Gastroesophageal sphincter (tissue), 4 donors: ENCODE measurements around the gene MGST3. TPM values are rescaled to one million over a fixed set of nuclear protein-coding genes. Genes with fewer than 3 reads are reported as not detected.
A peak's percentile ranks its signal among the peaks of the same experiment; 100 is the strongest.
"Not testable (repeated sequence)": the region's sequence is repeated elsewhere in the genome, so short reads cannot be mapped to it uniquely, and the experiment has no call there.

Experiments used
- ATAC-seq: fragments of 150-250 bp; one replicate; pipeline ENCODE4 v1.9.1; 2016; ENCODE audit warnings: mild to moderate bottlenecking, moderate library complexity
- H3K27ac ChIP-seq, 4 donors: fragments of 200-600 bp; sonication (generic) in 3 of 4; 1 replicate in 3 of 4; 2 replicates in 1 of 4; pipeline ENCODE4 v1.5.1; 2016 to 2019
- H3K27me3 ChIP-seq: fragments of 200-600 bp; sonication (generic); one replicate; pipeline ENCODE4 v1.5.1; 2019
- H3K36me3 ChIP-seq, 2 donors: fragments of 200-600 bp; sonication (generic); one replicate each; pipeline ENCODE4 v1.5.1; 2019; ENCODE audit warnings: control low read depth in 1 of 2
- H3K4me1 ChIP-seq, 3 donors: fragments of 200-600 bp; sonication (generic); 1 replicate in 2 of 3; 2 replicates in 1 of 3; pipeline ENCODE4 v1.5.1; 2016 to 2019; ENCODE audit warnings: control low read depth in 2 of 3
- H3K4me3 ChIP-seq, 2 donors: fragments of 200-600 bp; sonication (generic); one replicate each; pipeline ENCODE4 v1.5.1; 2019; ENCODE audit warnings: mild to moderate bottlenecking in 1 of 2, moderate library complexity in 1 of 2
- H3K9me3 ChIP-seq, 3 donors: fragments of 200-600 bp; sonication (generic); one replicate each; pipeline ENCODE4 v1.5.1; 2017 to 2019; ENCODE audit warnings: control low read depth in 2 of 3
- EP300 ChIP-seq: sonication (generic); formaldehyde crosslinking; IDR thresholded peaks from one replicate; pipeline ENCODE4 v1.6.1; 2017; ENCODE audit warnings: antibody characterized with exemption, mild to moderate bottlenecking
- POLR2A ChIP-seq, 2 donors: fragments of 450-650 bp; IDR thresholded peaks; one replicate each; pipeline ENCODE4 v1.6.1; 2017; ENCODE audit warnings: antibody characterized with exemption in 2 of 2, mild to moderate bottlenecking in 2 of 2, moderate library complexity in 1 of 2
- POLR2AphosphoS5 ChIP-seq: sonication (generic); formaldehyde crosslinking; IDR thresholded peaks from one replicate; pipeline ENCODE4 v1.6.1; 2017; ENCODE audit warnings: antibody characterized with exemption
- WGBS, 2 donors: methylation state at CpG; one replicate each; pipeline ENCODE4 v1.1.5; 2018; ENCODE audit warnings: low coverage in 1 of 2; 5-methylcytosine and 5-hydroxymethylcytosine counted together
- total RNA-seq, 4 donors: library from RNA; depleted of rRNA; stranded (reverse); fragments of >200 nt; gene quantifications; one replicate each; pipeline ENCODE4 v1.1.0, GENCODE V29; 2016
- TF ChIP-seq, protein P1 (sequence below), 4 experiments: fragments of 200-600 bp in 2 of 4; fragments of 450-650 bp in 2 of 4; sonication (generic) in 1 of 4; IDR thresholded peaks; one replicate each; pipeline ENCODE4 v1.5.1; 2017 to 2019; ENCODE audit warnings: antibody characterized with exemption in 4 of 4, mild to moderate bottlenecking in 2 of 4, moderate library complexity in 2 of 4

MGST3 gene
- total RNA-seq: 100 to 1,000 TPM; 190 to 236 (median 230) TPM

DNA sequence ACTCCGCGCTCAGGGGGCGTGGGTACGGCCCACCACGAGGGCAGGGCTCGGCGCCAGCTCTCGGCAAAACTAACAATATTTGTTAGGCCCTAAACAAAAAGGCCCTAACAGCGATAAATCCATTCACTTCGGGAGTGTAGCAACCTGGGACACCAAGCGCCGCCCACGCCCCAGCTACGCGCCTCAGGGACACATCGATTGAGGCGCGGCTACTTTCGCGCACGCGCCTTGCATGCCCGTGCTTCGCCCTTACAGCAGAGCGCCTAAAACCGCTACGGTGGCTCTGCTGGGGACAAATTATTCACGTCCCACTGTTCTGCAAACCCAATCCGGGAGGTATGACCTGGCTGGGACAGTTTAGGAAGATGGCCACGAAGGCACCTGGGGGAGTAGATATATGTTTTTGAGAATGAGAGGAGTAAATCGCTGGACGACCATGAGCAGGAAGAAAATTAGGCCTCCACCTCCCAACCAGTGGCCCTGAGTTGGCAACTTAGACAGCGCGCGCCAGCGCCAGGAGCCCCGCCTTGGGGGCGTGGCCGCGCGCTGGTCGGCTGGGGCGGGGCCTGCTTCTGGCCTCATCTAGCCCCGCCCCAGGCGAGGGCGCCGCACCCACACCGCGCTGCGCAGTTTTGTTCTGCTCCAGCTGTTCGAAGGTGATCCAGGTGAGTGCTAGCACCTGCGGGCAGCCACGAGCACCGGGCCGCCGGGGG lies at the start of gene MGST3:
MGST3 (plus strand) TSS at position 606 of the 713 bp plus-strand sequence. CDS start 18,614 bp downstream, outside the sequence.
- peak within 1 kb of the TSS; percentile 64 to 98 (median 92) for H3K27ac ChIP-seq
- H3K4me1 ChIP-seq: peaks cover 4 to 47% (median 23%) of the 10 kb centered on the region in 3 donors
- peak within 1 kb of the TSS; percentile 67 to 77 for H3K4me3 ChIP-seq
- WGBS, 2 donors: 0% methylated on average over 11 to 18 of the region's 56 CpGs
- TF ChIP-seq EP300 (no peak), POLR2AphosphoS5 (peak; percentile 90), POLR2A (IDR thresholded peaks at IDR 0.05) (peak; percentile 81 to 83)
- TF ChIP-seq, protein P1, sequence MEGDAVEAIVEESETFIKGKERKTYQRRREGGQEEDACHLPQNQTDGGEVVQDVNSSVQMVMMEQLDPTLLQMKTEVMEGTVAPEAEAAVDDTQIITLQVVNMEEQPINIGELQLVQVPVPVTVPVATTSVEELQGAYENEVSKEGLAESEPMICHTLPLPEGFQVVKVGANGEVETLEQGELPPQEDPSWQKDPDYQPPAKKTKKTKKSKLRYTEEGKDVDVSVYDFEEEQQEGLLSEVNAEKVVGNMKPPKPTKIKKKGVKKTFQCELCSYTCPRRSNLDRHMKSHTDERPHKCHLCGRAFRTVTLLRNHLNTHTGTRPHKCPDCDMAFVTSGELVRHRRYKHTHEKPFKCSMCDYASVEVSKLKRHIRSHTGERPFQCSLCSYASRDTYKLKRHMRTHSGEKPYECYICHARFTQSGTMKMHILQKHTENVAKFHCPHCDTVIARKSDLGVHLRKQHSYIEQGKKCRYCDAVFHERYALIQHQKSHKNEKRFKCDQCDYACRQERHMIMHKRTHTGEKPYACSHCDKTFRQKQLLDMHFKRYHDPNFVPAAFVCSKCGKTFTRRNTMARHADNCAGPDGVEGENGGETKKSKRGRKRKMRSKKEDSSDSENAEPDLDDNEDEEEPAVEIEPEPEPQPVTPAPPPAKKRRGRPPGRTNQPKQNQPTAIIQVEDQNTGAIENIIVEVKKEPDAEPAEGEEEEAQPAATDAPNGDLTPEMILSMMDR (IDR thresholded peaks at IDR 0.05): no peak
- no peaks in the 10 kb centered on the region for H3K36me3 ChIP-seq
- ATAC-seq: peak; percentile 97
- no peaks in the 10 kb centered on the region for H3K27me3 ChIP-seq
- no peaks in the 10 kb centered on the region for H3K9me3 ChIP-seq

DNA sequence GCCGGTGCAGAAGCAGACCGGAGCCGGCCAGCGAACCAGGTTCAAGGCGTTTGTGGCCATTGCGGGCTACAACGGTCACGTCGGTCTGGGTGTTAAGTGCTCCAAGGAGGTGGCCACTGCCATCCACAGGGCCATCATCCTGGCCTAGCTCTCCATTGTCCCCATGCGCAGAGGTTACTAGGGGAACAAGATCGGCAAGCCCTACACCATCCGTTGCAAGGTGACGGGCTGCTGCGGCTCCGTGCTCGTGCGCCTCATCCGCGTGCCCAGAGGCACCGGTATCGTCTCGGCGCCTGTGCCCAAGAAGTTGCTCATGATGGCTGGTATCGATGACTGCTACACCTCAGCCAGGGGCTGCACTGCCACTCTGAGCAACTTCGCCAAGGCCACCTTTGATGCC lies 49.1 kb upstream of the MGST3 start:
- WGBS, 2 donors: 99% methylated on average over 16 of the region's 25 CpGs; no CpG with 5 or more reads in 1 of the 2 donors
- TF ChIP-seq, protein P1 (IDR thresholded peaks at IDR 0.05): no peak
- TF ChIP-seq POLR2A (IDR thresholded peaks at IDR 0.05) (no peak), EP300 (no peak), POLR2AphosphoS5 (no peak)
- Histone ChIP-seq H3K4me3 (no peak overlapping the region), H3K9me3 (no peaks in the 10 kb centered on the region), H3K27me3 (peaks cover 6% of the 10 kb centered on the region), H3K36me3 (no peaks in the 10 kb centered on the region), H3K4me1 (no peaks in the 10 kb centered on the region), H3K27ac (no peak overlapping the region)
- no peak for ATAC-seq

DNA sequence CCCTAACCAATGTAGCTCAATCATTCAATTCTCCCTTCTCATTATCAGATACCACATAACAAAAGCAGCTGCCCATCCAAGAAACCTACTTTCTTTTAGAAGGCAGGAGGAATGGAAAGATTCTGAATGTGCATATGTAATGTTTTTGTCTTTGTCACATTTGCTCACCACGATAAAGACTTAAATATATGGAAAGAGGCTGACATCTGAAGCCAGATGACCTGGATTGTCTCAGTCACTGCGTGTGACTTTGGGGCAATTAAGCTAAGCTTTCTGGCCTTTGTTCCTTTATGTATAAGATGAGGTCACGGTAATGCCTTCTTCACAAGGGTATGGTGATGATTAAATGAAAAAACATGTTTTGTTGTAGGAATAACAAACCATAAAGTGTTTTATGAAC lies 44.6 kb upstream of the MGST3 start:
- 61 to 79% methylated on average over 3 of the region's 3 CpGs for WGBS, 2 donors
- H3K36me3 ChIP-seq: no peaks in the 10 kb centered on the region
- no peak for TF ChIP-seq POLR2AphosphoS5
- no peak for TF ChIP-seq EP300
- TF ChIP-seq POLR2A (IDR thresholded peaks at IDR 0.05): no peak
- TF ChIP-seq, protein P1 (IDR thresholded peaks at IDR 0.05): no peak
- ATAC-seq: no peak
- no peak overlapping the region for H3K27ac ChIP-seq
- H3K4me1 ChIP-seq: no peaks in the 10 kb centered on the region
- H3K9me3 ChIP-seq: no peaks in the 10 kb centered on the region
- H3K4me3 ChIP-seq: no peak overlapping the region
- H3K27me3 ChIP-seq: peaks cover 11% of the 10 kb centered on the region

DNA sequence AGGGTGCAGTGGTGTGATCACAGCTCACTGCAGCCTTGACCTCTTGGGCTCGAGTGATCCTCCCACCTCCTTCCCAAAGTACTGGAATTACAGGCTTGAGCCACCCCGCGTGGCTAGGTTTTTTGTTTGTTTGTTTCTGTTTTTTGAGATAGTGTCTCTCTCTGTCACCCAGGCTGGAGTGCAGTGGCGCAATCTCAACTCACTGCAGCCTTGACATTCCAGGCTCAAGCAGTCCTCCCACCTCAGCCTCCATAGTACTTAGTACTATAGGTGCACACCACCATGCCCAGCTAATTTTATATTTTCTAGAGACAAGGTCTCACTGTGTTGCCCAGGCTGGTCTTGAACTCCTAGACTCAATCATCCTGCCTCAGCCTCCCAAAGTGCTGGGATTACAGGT lies 39.6 kb upstream of the MGST3 start:
- H3K27ac ChIP-seq, H3K4me3 ChIP-seq, H3K36me3 ChIP-seq, H3K4me1 ChIP-seq, H3K9me3 ChIP-seq, ATAC-seq: not testable (repeated sequence)
- 40 to 83% methylated on average over 1 to 4 of the region's 4 CpGs for WGBS, 2 donors
- peaks cover 26% of the 10 kb centered on the region for H3K27me3 ChIP-seq

DNA sequence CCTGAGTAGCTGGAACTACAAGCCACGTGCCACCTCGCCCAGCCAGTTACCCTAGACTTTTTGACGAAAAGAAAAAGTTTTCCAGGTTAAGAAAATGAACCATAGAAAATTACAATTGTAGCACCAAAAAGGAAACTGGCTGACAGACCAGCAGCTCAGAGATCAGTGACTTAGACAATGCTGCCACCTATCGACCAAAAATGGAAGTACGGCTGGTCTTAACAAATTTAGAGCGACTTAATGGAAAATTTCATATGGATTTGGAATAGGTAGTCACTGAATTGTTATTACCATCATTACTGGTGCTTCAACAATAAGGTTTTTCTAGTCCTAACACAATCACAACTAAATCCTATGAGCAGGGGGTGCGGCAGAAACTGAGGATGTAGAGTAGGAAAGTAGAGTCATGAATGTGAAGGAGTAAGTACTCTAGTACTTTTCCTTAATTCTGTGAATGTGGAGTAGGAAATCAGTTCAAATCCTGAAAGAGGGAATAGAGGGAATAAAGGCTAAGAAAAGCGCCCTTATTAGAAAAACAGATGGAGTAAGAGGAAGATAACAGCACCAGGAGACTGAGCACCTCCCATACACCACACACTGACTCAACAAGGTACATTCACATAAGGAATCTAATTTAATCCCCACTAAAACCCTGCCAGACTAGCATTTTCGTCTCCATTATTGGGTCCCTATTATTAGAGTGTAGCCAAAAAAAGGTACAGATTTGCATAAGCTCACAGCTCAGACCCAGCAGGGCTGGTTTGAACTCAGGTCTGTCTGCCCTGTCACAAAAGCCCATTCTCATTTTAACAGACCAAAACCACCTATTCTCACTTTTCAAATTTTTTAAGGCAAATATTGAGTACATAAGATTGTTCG lies 37.9 kb upstream of the MGST3 start:
- no peak overlapping the region for H3K4me3 ChIP-seq
- no peak for ATAC-seq
- H3K4me1 ChIP-seq: peaks cover 0 to 6% (median 3%) of the 10 kb centered on the region in 3 donors
- no peak overlapping the region for H3K27ac ChIP-seq
- TF ChIP-seq POLR2AphosphoS5: no peak
- TF ChIP-seq, protein P1 (IDR thresholded peaks at IDR 0.05): peak; percentile 91 to 95 (median 92)
- TF ChIP-seq POLR2A (IDR thresholded peaks at IDR 0.05): no peak
- no peak for TF ChIP-seq EP300
- peaks cover 20% of the 10 kb centered on the region for H3K27me3 ChIP-seq
- H3K36me3 ChIP-seq: no peaks in the 10 kb centered on the region
- H3K9me3 ChIP-seq: no peaks in the 10 kb centered on the region
- WGBS, 2 donors: 0 to 1% methylated on average over 6 to 10 of the region's 10 CpGs
